Fibroblast of skin of back (primary cell): ENCODE results near the gene PDE1C.
A peak's percentile ranks its signal among the peaks of the same experiment; 100 is the strongest.

Experiments used
- DNase-seq: peaks from one replicate; pipeline ENCODE4 v3.0.0-alpha.2; 2013

Gene PDE1C

DNA sequence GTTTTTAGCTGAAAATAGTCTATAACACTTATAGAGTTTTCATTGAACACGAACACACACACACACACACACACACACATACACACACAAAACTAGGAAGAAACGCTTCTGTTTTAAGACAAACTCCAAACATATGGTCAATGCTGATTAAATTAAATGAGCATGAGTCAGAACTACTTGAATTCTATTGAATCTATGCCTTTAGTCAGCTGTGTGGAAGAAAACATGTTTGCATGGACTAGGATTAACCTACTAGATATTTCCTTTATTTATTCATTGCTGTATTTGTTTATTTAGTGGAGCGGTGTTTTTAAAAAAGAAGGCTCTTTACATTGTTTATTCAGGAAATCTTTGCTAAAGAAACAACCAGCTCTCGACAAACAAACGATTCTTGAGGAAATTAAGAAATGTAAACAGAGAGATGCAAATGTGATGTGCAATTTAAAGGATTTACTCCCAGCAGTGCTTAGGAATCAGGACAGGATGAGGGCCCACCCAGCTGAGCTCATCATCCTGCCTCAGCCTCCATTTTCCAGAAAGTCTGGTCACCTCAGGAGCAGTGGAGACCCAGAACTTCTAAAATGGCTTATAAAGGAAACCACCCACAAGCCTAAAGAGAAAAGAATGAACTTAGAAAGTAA is 83.2 kb downstream of the PDE1C start:
- DNase-seq = peak; percentile 47

GRCh38 chr7:31982962-31983361 is 87.2 kb downstream of the PDE1C start:
- DNase-seq = no peak

GRCh38 chr7:31981874-31982390 is 88.3 kb downstream of the PDE1C start:
- no peak for DNase-seq

DNA sequence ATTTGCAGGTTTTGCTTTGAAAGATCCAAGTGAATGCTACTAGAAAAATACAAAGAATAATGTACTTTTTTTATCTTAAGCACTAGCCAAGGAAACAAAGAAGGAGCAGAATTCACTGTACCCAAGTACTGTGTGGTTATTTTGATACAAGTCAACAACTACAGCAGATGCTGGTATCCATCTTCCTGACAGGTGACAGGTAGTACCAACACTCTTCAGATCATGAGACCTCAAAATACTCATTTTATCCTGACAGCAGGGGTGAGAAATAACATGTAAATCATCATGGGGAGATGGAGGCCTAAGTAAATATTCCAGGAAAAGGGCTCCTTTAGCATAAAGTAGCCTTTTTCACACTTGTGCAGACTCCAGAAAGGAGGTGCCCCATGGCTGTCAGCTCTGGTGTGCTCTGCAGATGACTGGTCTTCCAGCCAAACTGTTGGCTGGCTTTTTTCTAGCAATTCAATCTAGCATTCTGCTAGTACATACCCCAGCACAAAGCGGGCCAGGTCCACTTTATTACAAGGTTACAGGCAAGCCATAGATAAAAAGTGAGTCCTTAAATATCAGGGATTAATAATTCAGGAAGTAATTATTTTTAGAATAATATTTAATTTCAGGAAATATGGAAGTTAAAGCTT is 90.4 kb downstream of the PDE1C start:
- no peak for DNase-seq

GRCh38 chr7:31975546-31975945 is 94.7 kb downstream of the PDE1C start:
- DNase-seq = no peak

DNA sequence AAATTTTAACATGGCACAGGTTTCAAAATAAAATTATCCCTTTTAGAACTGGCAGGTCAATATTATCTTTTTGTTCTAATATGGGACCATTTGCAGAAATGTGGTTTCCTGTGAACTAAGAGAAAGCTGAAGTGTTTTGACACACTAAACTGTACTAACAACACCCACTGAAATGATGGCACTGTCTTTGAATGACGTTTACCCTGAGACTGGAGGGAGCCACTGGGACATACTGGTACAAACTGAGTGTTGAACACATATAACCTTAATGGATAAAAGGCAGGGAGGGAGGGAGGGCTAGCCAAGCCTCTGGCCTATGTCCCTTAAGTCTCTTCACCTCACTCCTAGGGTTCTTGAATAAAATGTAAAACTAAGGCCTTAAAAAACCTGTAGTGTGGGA is 95.9 kb downstream of the PDE1C start:
- no peak for DNase-seq

- no peak for DNase-seq
Observed at GRCh38 chr7:31971049-31971667, 99.0 kb downstream of the PDE1C start.

DNA sequence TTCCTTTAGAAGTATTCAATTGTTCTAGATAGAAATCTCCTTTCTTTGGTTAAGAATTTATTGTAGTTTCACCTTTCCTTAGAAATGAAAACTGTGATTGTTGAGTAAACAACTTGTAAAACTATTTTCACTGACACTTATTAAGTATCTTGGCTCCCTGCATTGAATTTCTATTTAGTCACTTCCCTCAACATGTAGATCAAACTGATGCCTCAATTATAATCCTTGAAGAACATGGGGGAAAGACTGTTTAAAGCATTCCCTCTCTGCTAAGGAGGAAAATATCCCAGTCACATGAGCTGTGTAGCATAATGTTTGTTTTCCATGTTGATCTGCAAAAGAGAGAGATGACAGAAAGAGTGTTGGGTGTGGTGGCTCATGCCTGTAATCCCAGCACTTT is 99.7 kb downstream of the PDE1C start:
- no peak for DNase-seq

- DNase-seq = no peak
Observed at GRCh38 chr7:31963569-31964175, 106.5 kb downstream of the PDE1C start.

- DNase-seq = no peak
Observed at GRCh38 chr7:31962246-31962645, 108.0 kb downstream of the PDE1C start.

- DNase-seq = no peak
Observed at GRCh38 chr7:31958226-31958625, 112.0 kb downstream of the PDE1C start.

GRCh38 chr7:31957756-31958155 is 112.5 kb downstream of the PDE1C start:
- DNase-seq = no peak

- peak; percentile 70 for DNase-seq
Observed at GRCh38 chr7:31957090-31957720, 113.0 kb downstream of the PDE1C start.

- DNase-seq = no peak
Observed at GRCh38 chr7:31955641-31956040, 114.6 kb downstream of the PDE1C start.

DNA sequence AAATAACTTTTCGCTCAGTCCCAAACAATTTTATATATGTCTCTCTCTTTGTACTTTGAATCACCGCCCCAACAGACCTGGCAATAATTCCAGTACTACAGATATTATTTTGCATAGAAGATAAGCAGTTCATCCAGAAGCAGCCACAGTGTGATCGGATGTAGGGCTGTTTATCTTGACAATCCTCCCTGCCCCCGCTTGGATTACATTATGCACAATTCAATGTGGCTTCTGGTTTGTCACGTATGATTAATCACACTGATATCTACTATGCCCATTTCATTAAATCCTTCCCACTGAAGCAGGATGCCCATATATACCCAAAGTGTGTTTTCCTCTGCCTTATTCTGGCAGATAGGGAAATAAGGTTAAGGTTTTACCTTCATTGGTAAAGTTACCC is 115.2 kb downstream of the PDE1C start:
- peak; percentile 35 for DNase-seq

GRCh38 chr7:31954500-31954899 is 115.7 kb downstream of the PDE1C start:
- DNase-seq = no peak

DNA sequence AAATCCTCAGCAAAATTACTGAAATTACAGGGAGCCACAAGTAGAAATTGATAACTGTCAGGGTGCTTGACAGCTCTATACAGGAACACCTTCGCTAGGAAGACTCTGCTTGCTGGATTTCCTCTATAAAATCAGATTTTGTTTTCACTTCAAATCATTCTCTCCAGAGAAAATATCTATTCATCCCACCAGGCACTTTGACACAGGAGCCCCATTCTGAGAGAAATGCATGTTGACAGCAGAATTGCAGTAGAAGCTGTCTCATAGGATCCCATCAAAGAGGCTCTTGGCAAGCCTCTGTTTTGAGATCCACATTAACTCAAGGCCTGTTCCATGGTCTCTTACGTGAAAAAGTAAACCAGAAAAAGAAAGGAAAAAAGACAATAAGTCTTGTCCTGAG is 116.8 kb downstream of the PDE1C start:
- DNase-seq = no peak

DNA sequence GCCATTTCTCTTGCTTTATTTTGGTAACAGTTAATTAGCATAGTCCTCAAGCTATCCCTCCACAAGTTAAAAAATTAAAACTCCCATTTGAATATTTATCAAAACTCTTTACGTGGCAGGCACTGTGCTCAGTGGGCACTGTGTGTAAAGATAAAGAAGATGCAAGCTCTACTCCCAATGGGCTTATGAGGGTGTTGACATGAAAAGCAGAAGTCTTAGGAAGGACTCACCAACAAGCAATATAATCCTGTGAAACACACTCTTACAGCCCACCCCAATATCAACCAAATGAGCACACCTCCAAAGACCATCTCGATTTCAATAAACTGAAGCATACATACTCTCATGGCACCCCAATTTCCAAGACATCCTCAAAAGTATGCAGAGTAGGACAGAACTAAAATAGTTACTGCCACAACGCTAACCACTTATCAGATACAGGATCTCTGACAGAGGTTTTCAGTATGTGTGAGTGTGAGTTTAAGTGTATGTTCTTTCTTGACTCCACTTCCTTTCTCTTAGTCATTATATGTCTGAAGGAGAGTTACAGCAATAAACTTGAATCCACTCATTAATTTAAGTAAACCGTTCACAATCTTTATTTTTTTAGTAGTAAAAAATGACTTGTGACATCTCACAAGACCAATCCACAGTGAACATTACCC is 120.0 kb downstream of the PDE1C start:
- DNase-seq = peak; percentile 62

DNA sequence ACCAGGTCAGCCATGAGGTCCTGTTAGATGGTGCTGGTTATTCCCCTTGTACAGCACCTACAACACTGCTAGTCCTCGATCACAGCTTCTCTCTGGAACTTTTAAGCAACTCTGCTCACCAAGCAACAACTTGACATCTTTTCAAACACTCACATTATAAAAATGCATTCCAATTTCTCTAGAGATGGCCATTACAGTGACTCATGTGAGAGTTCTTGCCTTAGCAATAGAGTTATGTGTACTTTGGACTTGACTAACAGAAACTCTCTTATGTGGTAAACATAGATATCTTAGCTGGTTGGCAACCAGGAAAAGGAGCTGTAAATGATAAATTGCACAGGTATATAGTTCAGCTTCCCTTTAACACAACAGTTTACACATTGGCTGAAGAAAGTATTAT is 122.2 kb downstream of the PDE1C start:
- peak; percentile 92 for DNase-seq

GRCh38 chr7:31940167-31940566 is 130.0 kb downstream of the PDE1C start:
- no peak for DNase-seq

GRCh38 chr7:31939076-31939475 is 131.1 kb downstream of the PDE1C start:
- peak; percentile 8 for DNase-seq

- peak; percentile 69 for DNase-seq
Observed at GRCh38 chr7:31938650-31939049, 131.6 kb downstream of the PDE1C start.
